Glutamatergic neuron (in vitro differentiated cells): ENCODE measurements around the gene ELF3. TPM values are rescaled to one million over a fixed set of nuclear protein-coding genes. Genes with fewer than 3 reads are reported as not detected.
A peak's percentile ranks its signal among the peaks of the same experiment; 100 is the strongest.

Experiments
- DNase-seq: peaks from one replicate; pipeline ENCODE4 v3.0.0; 2022
- H3K27ac Mint-ChIP-seq: one replicate; pipeline ENCODE4 v1.8.0; 2020; ENCODE audit warnings: mild to moderate bottlenecking, mixed read lengths, inconsistent platforms; ENCODE audit not compliant: unreplicated experiment
- H3K27me3 Mint-ChIP-seq: one replicate; pipeline ENCODE4 v1.8.0; 2020; ENCODE audit warnings: mild to moderate bottlenecking, moderate library complexity, mixed read lengths, inconsistent platforms; ENCODE audit not compliant: unreplicated experiment
- H3K36me3 Mint-ChIP-seq: one replicate; pipeline ENCODE4 v1.8.0; 2020; ENCODE audit warnings: mild to moderate bottlenecking, mixed read lengths, inconsistent platforms; ENCODE audit not compliant: unreplicated experiment
- H3K4me1 Mint-ChIP-seq: one replicate; pipeline ENCODE4 v1.8.0; 2020; ENCODE audit warnings: mild to moderate bottlenecking, low read depth, mixed read lengths, inconsistent platforms; ENCODE audit not compliant: unreplicated experiment
- H3K4me3 Mint-ChIP-seq: one replicate; pipeline ENCODE4 v1.8.0; 2020; ENCODE audit warnings: mild to moderate bottlenecking, mixed read lengths, inconsistent platforms; ENCODE audit not compliant: unreplicated experiment
- H3K9me3 Mint-ChIP-seq: one replicate; pipeline ENCODE4 v1.8.0; 2020; ENCODE audit warnings: mild to moderate bottlenecking, moderate library complexity, mixed read lengths, inconsistent platforms; ENCODE audit not compliant: unreplicated experiment
- total RNA-seq: library from RNA; stranded (reverse); fragmentation: NEBNext Ultra II Directional; extraction: Animal tissue kit (Norgen Biotek cat#: 25700); gene quantifications from one replicate; pipeline ENCODE4 v1.2.1, GENCODE V29; 2021; ENCODE audit not compliant: unreplicated experiment
- TF ChIP-seq, protein P1 (sequence below): fragments of 200-600 bp; sonication (generic); IDR thresholded peaks from one replicate; pipeline ENCODE4 v1.5.0; 2021; ENCODE audit not compliant: partially characterized antibody, unreplicated experiment

Gene ELF3
- total RNA-seq, 1 donor from 2014 or later: 0.96 TPM

DNA sequence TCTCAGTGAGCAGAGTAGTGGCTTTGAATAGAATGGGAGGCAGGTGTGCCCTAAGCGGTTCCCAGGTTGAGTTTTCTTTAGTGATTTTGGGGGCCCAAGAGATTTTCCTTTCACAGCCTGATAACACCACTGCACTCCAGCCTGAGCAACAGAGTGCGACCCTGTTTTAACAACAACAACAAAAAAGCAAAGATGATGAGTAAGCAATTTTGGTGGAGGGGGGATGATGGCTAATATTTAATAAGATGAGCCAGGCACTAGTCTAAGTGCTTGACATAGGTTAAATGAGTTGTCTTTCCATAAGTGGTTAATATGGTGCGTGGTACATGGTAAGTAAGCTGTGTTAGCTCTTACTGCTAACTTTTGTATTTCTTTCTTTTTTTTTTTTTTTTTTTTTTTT is 25.9 kb upstream of the ELF3 start:
- TF ChIP-seq, protein P1, sequence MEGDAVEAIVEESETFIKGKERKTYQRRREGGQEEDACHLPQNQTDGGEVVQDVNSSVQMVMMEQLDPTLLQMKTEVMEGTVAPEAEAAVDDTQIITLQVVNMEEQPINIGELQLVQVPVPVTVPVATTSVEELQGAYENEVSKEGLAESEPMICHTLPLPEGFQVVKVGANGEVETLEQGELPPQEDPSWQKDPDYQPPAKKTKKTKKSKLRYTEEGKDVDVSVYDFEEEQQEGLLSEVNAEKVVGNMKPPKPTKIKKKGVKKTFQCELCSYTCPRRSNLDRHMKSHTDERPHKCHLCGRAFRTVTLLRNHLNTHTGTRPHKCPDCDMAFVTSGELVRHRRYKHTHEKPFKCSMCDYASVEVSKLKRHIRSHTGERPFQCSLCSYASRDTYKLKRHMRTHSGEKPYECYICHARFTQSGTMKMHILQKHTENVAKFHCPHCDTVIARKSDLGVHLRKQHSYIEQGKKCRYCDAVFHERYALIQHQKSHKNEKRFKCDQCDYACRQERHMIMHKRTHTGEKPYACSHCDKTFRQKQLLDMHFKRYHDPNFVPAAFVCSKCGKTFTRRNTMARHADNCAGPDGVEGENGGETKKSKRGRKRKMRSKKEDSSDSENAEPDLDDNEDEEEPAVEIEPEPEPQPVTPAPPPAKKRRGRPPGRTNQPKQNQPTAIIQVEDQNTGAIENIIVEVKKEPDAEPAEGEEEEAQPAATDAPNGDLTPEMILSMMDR: no peak
- Mint-ChIP-seq H3K4me1 (peaks cover 12% of the 10 kb centered on the region), H3K27ac (no peak overlapping the region)

DNA sequence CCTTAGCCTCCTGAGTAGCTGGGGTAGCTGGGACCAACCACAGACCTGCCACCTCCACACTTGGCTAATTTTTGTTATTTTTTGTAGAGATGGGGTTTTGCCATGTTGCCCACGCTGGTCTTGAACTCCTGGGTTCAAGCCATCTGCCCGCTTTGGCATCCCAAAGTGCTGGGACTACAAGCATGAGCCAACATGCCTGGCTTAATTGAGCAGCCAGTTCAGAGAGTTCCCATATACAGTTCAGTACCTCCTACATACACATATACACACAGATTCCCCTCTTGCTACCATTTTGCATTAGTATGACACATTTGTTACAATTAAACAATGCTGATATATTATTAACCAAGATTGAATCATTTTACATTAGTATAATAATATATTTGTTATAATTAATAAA is 25.0 kb upstream of the ELF3 start:
- peaks cover 8% of the 10 kb centered on the region for H3K9me3 Mint-ChIP-seq
- H3K4me1 Mint-ChIP-seq: peaks cover 12% of the 10 kb centered on the region
- H3K36me3 Mint-ChIP-seq: no peaks in the 10 kb centered on the region
- TF ChIP-seq, protein P1: no peak
- no peak overlapping the region for H3K4me3 Mint-ChIP-seq
- H3K27ac Mint-ChIP-seq: no peak overlapping the region
- peaks cover 6% of the 10 kb centered on the region for H3K27me3 Mint-ChIP-seq
- no peak for DNase-seq

More for the DNA sequence above, 25.9 kb upstream of the ELF3 start:
- Mint-ChIP-seq H3K9me3 (peaks cover 8% of the 10 kb centered on the region), H3K4me3 (peak overlapping the region; percentile 99), H3K36me3 (no peaks in the 10 kb centered on the region), H3K27me3 (peaks cover 6% of the 10 kb centered on the region)
- DNase-seq: no peak

DNA sequence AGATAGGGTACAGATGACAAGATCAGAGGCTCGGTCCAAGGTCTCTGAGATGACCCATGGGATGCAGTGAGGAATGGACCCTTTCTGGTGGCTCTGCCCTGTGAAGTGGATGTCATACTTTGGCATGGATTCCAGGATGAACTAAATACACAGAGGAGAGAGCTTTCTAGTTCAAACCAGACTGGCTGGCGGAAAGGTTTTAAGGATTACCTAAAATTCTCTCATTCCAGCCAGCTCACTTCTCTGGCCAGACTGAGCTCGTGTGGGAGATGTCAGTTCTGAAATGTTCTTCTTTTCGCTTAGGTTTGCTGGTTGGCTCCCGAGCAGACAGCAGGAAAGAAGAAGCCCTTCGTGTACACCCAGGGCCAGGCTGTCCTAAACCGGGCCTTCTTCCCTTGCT is 21.8 kb upstream of the ELF3 start:
- TF ChIP-seq, protein P1: no peak
- H3K9me3 Mint-ChIP-seq: no peaks in the 10 kb centered on the region

DNA sequence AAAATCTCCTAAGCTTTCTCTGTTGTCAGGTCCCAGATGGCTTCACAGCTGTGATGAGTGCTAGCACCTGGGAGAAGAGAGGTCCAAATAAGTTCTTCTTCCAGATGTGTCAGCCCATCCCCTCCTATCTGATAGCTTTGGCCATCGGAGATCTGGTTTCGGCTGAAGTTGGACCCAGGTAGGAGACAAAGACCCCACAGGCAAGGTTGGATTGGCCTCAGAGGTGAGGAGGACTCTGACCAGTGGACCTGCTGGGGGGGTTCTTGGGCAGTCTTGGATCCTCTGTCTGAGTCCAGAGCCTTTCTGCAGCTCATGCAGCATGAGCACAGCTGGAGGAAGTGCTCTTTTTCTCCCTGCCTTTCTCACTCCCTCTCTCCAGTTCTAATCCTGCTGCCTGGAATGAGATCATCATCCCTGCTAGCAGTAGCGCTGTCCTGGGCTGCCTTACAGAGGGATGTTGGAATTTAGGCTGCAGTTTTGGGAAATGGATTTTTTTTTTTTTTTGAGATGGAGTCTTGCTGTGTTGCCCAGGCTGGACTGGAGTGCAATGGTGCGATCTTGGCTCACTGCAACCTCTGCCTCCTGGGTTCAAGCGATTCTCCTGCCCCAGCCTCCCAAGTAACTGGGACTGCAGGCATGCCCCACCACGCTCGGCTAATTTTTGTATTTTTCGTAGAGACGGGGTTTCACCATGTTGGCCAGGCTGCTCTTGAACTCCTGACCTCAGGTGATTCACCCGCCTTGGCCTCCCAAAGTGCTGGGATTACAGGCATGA is 20.8 kb upstream of the ELF3 start:
- peaks cover 5% of the 10 kb centered on the region for H3K4me1 Mint-ChIP-seq
- no peak overlapping the region for H3K27ac Mint-ChIP-seq
- no peaks in the 10 kb centered on the region for H3K9me3 Mint-ChIP-seq
- H3K27me3 Mint-ChIP-seq: peaks cover 4% of the 10 kb centered on the region
- TF ChIP-seq, protein P1: no peak
- no peak overlapping the region for H3K4me3 Mint-ChIP-seq
- no peaks in the 10 kb centered on the region for H3K36me3 Mint-ChIP-seq
- no peak for DNase-seq

More for the DNA sequence above, 21.8 kb upstream of the ELF3 start:
- H3K27ac Mint-ChIP-seq: no peak overlapping the region
- H3K36me3 Mint-ChIP-seq: no peaks in the 10 kb centered on the region
- no peak for DNase-seq
- peaks cover 9% of the 10 kb centered on the region for H3K4me1 Mint-ChIP-seq
- H3K4me3 Mint-ChIP-seq: no peak overlapping the region
- peaks cover 4% of the 10 kb centered on the region for H3K27me3 Mint-ChIP-seq

DNA sequence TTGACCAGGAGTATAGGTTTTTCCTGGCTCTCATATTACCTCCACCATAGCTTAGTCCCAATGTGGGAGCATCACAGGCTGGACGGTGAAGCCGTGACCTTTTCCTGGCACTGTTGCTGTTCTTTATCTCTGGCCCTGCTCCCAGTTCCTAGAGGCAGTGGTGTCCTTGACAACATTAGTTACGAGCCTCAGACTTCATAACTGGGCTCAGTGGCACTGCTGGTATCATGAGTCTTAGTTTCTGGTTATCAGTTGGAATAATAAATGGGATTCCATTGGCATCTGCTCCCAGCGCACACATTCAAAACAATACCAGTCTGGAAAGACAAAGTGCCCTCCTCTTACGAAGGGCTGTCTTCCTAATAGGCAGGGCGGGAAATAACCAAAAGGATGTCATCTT is 20.0 kb upstream of the ELF3 start:
- H3K27ac Mint-ChIP-seq: no peak overlapping the region
- no peaks in the 10 kb centered on the region for H3K9me3 Mint-ChIP-seq
- DNase-seq: no peak
- H3K4me3 Mint-ChIP-seq: no peak overlapping the region
- H3K4me1 Mint-ChIP-seq: peaks cover 5% of the 10 kb centered on the region
- H3K27me3 Mint-ChIP-seq: peaks cover 4% of the 10 kb centered on the region
- TF ChIP-seq, protein P1: no peak
- H3K36me3 Mint-ChIP-seq: no peaks in the 10 kb centered on the region
